ENCODE data around the gene ZNF512.
"Not testable (repeated sequence)": the region's sequence is repeated elsewhere in the genome, so short reads cannot be mapped to it uniquely, and the experiment has no call there.

DNA sequence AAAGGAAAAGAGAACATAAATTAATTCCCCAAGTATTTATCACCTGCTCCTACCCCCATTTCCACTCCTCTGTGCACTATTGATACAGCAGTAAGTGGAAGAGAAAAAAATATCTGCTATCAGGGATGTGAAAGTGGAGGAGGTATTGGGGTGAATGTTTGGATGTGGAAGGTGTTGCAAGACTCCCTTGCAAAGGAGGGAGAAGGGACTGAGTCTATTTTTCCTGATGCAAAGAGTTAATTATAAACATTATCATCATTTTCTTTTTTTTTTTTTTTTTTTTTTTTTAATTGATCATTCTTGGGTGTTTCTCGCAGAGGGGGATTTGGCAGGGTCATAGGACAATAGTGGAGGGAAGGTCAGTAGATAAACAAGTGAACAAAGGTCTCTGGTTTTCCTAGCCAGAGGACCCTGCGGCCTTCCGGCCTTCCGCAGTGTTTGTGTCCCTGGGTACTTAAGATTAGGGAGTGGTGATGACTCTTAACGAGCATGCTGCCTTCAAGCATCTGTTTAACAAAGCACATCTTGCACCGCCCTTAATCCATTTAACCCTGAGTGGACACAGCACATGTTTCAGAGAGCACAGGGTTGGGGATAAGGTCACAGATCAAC is 43.9 kb upstream of the ZNF512 start:
- TF ChIP-seq CTCF (IDR thresholded peaks at IDR 0.05); MXI1 (IDR thresholded peaks at IDR 0.05; ENCODE audit: low read depth, low read length); RFX5 (IDR thresholded peaks at IDR 0.05; ENCODE audit: low read length); SMC3 (IDR thresholded peaks at IDR 0.05; ENCODE audit: low read depth, low read length): not testable (repeated sequence)
